ENCODE measurements around the gene ANKRD63.

DNA sequence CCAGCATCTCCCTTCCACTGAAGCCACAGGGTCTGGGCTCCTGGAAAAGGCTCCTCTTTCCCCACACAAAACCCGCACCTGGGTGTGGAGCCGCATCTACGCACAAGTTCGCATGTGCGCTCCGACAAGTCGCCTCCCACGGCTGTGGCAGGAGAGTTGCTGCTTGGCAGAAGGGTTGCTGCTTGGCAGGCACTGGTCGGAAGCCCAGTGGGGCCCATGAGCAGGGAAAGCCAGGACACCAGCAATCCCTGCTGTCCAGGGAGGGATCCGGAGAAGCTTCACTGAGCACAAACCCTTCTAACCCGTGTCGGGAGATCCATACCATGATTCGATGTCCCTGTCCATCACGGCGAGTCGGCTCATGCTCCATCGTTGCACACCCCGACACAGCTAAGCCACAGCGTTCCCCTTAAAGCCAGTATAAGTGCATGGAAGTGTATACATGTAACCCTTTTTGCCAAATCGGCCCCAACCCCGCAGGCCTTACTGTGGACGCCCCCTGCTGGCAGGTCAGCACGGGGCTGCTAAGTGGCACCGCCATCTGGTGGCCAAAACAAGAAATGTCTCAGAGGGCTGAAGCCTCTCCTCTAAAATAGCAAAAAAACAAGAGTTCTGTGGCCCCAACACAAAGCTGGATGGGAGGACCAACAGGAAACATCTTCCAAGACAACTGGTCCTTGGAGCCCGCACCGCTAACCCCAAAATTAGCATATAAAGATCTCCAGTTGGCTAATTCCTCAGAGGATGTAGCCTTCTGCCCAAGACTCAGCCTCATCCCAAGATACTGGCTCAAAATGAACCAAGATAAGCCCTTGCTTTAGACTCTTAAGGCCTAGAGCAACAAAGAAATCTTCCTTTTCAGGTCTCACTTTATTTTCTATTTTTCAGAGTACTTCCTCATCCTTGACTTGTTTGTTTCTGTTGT is 8.3 kb downstream of the ANKRD63 start:
- TF ChIP-seq CTCF (IDR thresholded peaks at IDR 0.05) (peak; percentile 100), EZH2 (IDR thresholded peaks at IDR 0.05; ENCODE audit: borderline replicate concordance, insufficient read depth, low read depth, low read length, poor library complexity, severe bottlenecking) (no peak)

Measured in B cell (primary cell).